Measurements from ENCODE around the gene SRCIN1. TPM values are rescaled to one million over a fixed set of nuclear protein-coding genes. Genes with fewer than 3 reads are reported as not detected.
"Not testable (repeated sequence)": the region's sequence is repeated elsewhere in the genome, so short reads cannot be mapped to it uniquely, and the experiment has no call there.

The SRCIN1 gene
- total RNA-seq, 1 experiment from 2014 or later = 2.6 TPM

DNA sequence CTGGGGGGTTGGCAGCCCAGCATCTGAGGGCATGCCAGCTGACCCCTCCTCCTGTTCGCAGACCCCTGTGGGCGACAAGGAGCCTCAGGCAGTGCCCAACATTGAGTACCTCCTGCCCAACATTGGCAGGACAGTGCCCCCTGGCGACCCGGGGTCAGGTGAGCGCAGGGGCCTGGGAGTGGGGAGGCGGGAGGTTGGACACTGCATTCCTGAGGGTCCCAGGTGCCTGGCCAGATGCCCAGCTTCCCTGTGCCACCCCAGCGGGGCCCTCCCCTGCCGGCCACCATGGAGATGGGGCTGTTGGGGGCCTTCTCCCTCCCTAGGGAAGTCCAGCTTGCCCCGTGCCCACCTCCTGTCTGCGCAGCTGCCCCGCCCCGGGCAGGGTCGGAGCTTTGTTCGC lies 107.4 kb downstream of the SRCIN1 start:
- ATAC-seq (no peak), DNase-seq (no peak)
- Histone ChIP-seq H3K27me3 (ENCODE audit: low read length) (no peaks in the 10 kb centered on the region), H3F3A (ENCODE audit: low read length, unreplicated experiment) (no peaks in the 10 kb centered on the region), H4K20me1 (ENCODE audit: low read length) (no peaks in the 10 kb centered on the region), H3K4me1 (ENCODE audit: insufficient read depth, low read length) (no peaks in the 10 kb centered on the region), H3K4me3 (ENCODE audit: low read length) (no peak overlapping the region), H3K4me2 (ENCODE audit: low read length) (no peak overlapping the region), H3K9me2 (replicated peaks; ENCODE audit: low read length) (no peaks in the 10 kb centered on the region), H3K27ac (ENCODE audit: low read length) (no peak overlapping the region), H3K36me3 (ENCODE audit: low read depth, low read length) (no peaks in the 10 kb centered on the region), H2AFZ (ENCODE audit: low read length) (no peak overlapping the region), H3K9ac (ENCODE audit: low read length) (no peak overlapping the region), H3K79me2 (ENCODE audit: low read length) (no peaks in the 10 kb centered on the region), H3K9me3 (ENCODE audit: low read length) (no peaks in the 10 kb centered on the region)
- TF ChIP-seq EZH2 (IDR thresholded peaks at IDR 0.05; ENCODE audit: low read length, unreplicated experiment) (no peak), EZH2phosphoT487 (IDR thresholded peaks at IDR 0.05; ENCODE audit: borderline replicate concordance, low read length) (no peak)
- TF ChIP-seq, protein P1, sequence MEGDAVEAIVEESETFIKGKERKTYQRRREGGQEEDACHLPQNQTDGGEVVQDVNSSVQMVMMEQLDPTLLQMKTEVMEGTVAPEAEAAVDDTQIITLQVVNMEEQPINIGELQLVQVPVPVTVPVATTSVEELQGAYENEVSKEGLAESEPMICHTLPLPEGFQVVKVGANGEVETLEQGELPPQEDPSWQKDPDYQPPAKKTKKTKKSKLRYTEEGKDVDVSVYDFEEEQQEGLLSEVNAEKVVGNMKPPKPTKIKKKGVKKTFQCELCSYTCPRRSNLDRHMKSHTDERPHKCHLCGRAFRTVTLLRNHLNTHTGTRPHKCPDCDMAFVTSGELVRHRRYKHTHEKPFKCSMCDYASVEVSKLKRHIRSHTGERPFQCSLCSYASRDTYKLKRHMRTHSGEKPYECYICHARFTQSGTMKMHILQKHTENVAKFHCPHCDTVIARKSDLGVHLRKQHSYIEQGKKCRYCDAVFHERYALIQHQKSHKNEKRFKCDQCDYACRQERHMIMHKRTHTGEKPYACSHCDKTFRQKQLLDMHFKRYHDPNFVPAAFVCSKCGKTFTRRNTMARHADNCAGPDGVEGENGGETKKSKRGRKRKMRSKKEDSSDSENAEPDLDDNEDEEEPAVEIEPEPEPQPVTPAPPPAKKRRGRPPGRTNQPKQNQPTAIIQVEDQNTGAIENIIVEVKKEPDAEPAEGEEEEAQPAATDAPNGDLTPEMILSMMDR (conservative IDR thresholded peaks at IDR 0.05; ENCODE audit: low read depth, low read length) = no peak
- POLR2A ChIA-PET (ENCODE audit: unreplicated experiment) = no interaction called here
- BruUV-seq (replicated peaks) = no TSS peak
- intact Hi-C loops (cut with micrococcal nuclease) = no loop called here
- CTCF ChIA-PET = no interaction called here

- H3K27ac ChIP-seq (ENCODE audit: low read length); H3K4me2 ChIP-seq (ENCODE audit: low read length); H3K79me2 ChIP-seq (ENCODE audit: low read length); intact Hi-C loops (cut with micrococcal nuclease); H3K9me2 ChIP-seq (replicated peaks; ENCODE audit: low read length); CTCF ChIA-PET; BruUV-seq (replicated peaks); DNase-seq; POLR2A ChIA-PET (ENCODE audit: unreplicated experiment); H4K20me1 ChIP-seq (ENCODE audit: low read length); H3K36me3 ChIP-seq (ENCODE audit: low read depth, low read length); H3K27me3 ChIP-seq (ENCODE audit: low read length); H3K9me3 ChIP-seq (ENCODE audit: low read length); H3K4me1 ChIP-seq (ENCODE audit: insufficient read depth, low read length); H3F3A ChIP-seq (ENCODE audit: low read length, unreplicated experiment); H3K9ac ChIP-seq (ENCODE audit: low read length); H2AFZ ChIP-seq (ENCODE audit: low read length); H3K4me3 ChIP-seq (ENCODE audit: low read length); ATAC-seq: not testable (repeated sequence)
These were observed 108.1 kb downstream of the SRCIN1 start for GRCh38 chr17:38497656-38498055.

DNA sequence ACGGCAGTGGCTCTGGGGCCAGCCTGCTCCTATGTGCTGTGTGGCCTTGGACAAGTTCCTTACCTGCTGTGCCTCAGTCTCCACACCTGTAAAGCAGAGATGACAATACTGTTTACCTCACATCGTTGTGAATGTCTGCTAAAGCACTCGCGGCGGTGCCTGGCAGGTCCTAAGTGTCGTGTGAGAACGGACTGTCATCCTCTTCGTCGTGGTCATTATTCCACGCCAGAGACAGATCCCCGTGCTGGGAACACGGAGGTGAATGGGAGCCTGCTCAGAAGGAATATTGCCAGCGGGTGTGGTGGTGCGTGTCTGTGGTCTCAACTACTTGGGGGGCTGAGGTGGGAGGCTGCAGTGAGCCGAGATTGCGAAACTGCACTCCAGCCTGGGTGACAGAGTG lies 111.6 kb downstream of the SRCIN1 start:
- H3K27me3 ChIP-seq (ENCODE audit: low read length); H3K4me1 ChIP-seq (ENCODE audit: insufficient read depth, low read length); CTCF ChIA-PET; H3K9me2 ChIP-seq (replicated peaks; ENCODE audit: low read length); H4K20me1 ChIP-seq (ENCODE audit: low read length); H3K4me2 ChIP-seq (ENCODE audit: low read length); intact Hi-C loops (cut with micrococcal nuclease); BruUV-seq (replicated peaks); H3K27ac ChIP-seq (ENCODE audit: low read length); H3F3A ChIP-seq (ENCODE audit: low read length, unreplicated experiment); H3K4me3 ChIP-seq (ENCODE audit: low read length); DNase-seq; H3K9me3 ChIP-seq (ENCODE audit: low read length); H3K9ac ChIP-seq (ENCODE audit: low read length); H2AFZ ChIP-seq (ENCODE audit: low read length); ATAC-seq; POLR2A ChIA-PET (ENCODE audit: unreplicated experiment); H3K79me2 ChIP-seq (ENCODE audit: low read length); H3K36me3 ChIP-seq (ENCODE audit: low read depth, low read length): not testable (repeated sequence)

Data from PC-3 (cell line).